ENCODE measurements around the gene PLCB3.
A peak's percentile ranks its signal among the peaks of the same experiment; 100 is the strongest.
"Not testable (repeated sequence)": the region's sequence is repeated elsewhere in the genome, so short reads cannot be mapped to it uniquely, and the experiment has no call there.

The PLCB3 gene

DNA sequence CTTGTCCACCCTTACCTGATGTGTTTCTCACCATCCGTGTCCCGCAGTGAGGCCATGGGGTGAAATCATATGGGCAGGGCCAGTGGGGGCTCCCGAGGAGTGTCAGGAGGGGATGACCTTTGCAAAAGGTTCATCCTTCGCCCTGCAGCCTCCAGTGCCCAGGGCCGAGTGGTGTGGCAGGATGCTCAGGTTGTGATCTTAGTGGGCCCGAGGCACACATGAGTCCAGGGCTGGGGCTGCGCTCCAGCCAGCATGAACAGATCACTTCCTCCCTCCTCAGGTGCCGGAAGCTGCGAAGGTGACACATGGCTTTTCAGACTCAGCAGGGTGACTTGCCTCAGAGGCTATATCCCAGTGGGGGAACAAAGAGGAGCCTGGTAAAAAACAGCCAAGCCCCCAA lies 13.3 kb upstream of the PLCB3 start:
- DNase-seq, result no peak

DNA sequence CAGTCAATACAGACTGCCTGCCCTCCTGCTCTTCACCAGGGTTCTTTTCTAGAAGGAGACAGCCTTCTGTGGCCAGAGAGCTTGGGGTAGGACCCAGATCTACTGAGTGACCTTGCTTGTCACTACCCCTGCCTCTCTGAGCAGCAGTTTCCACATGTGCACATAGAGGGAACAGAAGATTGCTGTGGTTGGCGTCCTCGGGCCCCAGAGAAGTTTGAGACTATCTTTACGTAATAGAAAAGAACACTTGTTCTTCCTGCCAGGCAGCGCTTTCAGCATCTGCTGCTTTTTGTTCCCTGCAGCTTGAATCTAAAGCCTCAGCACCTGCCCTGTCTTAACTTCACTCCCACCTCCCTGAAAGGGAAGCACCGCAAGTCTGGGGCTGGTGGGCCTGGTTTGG lies 12.3 kb upstream of the PLCB3 start:
- DNase-seq, result no peak

DNA sequence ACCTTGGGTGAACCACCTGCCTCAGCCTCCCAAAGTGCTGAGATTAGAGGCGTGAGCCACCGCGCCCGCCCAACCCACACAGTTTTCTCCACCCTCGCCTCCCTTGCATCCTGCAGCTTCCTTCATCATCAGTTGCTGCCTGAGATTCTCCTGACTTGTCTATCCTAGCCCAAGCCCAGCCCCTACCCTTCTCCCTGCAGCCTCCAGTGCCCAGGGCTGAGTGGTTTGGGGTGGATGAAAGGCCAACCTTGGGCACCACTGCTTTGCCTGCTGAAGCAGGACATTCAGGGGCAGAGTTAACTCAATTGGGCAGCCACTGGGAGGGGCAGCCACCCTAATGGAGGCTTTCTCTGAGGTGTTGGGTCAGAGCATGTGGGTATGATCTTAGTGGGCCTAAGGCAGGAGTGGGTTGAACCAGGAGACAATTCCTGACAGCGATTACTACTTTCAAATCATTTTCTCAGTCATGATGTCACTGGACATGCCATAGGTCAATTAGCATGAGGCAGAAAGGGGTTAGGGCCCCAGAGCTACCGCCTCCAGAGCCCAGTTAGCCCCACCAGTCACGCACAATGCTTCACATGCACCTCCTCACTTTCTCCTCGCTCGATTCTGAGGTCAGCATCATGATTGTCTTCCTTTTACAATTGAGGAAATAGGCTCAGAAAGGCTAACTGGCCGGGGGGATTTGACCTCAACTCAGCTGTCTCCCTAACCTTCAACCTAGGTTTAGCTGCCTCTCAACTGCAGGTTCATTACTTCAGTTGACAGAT lies 11.5 kb upstream of the PLCB3 start:
- DNase-seq, result no peak

DNA sequence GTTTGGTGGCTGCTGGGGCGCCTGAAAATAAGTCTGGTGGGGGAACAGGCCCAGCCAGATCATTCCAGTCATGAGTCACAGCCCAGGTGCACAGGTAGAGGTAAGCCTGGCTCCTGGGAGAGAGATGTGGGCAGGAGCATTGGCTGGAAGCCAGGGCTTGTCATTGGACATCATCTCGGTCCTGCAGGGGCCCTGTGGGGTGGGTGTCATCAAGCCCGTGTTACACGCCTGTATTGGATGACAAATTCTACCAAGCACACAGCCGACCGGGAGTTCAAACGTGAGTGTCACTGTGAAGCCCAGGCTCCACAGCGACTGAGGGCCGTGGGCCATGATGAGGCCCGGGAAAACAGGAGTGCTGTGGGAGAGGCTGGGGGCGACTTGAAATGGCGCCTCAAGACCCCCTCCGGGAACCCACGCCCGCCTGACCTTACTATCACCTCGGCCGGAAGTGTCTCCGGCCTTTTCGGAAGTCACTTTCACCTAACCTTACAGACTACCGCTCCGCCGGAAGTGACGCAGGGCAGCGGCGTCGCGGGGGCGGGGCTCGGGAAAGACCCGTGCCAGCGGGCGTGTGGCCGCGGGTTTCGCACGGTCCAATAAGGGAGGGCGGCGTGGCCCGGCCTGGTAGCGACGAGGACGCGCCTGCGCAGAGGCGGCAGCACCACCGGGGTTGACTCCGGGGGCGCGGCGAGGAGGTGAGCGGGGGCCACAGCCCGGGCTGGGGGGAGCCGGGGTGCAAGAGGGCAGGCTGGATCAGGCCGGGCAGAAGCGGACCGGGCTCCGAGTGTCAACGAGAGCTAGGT lies 10.7 kb upstream of the PLCB3 start, which contains the start of gene FKBP2:
Gene FKBP2, plus strand, starts transcription at position 661 of the 806 bp plus-strand sequence. CDS start 1,293 bp downstream, outside the sequence.
- DNase-seq, result peak; percentile 99

DNA sequence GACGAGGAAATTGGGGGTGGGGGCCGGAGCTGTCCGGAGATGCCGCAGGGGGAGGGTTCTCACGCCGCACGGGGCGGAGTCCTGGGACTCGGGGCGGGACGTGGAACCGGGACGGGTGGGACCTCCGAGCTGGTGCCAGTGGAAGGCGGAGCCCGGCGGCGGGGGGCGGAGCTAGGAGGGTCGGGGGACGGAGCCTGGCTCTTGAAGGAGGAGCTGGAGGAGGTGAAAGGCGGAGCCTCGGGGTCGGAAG lies 10.2 kb upstream of the PLCB3 start:
- peak; percentile 100 for DNase-seq

DNA sequence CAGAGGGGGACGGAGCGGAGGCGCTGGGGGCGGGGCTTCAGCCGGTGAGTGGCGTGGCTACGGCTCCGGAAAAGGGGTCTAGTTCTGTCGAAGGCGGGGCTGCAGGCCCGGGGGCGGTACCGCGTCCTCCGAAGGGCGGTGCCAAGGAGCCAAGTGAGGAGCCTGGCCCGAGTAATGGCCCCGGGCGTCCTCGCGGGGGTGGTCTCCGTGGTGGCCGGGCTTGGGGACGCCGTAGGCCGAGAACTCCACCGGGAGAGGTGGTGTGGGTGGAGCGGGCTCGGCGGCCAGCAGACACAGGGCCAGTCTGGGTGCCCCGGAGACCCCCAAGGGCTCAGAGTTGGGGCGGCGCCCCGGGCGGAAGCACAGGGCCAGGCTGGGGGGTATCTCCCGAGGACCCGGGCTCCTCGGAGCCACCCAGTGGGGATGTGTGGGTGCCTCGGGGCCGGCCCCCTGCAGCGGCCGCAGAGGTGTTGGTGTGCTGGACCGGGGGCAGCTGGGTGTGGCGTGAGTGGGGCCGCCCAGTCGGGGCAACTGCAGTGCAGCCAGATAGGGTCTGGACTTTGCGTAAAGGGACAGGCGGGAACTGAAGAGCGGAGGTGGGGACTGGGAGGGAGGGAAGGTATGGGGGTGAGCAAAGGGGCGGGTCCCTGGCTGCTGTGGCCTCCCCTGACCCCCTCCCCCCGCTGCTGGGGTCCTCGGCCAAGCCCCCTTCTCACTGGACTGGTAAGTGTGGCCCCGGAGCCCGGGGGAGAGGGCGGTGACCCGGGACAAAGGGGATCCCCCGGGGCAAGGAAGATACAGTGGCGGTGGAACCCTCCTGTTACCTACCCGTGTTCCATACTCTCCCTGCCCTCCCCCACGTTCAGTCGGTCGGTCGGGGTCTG lies 9.6 kb upstream of the PLCB3 start:
- DNase-seq, result peak; percentile 70

DNA sequence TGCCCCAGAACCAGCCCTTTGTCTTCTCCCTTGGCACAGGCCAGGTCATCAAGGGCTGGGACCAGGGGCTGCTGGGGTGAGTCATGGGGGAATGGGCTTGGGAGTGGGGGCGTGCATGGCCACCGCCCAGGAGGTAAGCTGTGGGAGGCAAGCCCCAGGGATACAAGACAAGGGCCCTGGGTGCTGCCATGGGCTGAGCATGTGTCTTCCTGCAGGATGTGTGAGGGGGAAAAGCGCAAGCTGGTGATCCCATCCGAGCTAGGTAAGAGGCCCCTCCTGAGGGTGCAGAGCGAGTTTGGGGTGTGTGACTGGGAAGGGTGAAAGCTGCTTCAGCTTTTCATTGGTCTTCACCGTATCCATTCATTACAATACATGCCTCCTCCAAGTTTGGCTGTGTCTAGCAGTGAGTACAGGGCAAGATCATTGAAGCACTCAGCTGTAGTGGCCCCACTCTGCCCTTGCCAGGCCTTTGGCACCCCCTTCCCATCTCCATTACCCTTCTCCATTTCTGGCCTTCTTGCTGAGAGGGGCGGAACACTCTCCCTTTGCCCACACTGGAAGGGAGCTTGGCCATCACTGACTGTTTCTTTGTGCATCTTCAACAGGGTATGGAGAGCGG lies 8.0 kb upstream of the PLCB3 start:
- DNase-seq, result no peak

DNA sequence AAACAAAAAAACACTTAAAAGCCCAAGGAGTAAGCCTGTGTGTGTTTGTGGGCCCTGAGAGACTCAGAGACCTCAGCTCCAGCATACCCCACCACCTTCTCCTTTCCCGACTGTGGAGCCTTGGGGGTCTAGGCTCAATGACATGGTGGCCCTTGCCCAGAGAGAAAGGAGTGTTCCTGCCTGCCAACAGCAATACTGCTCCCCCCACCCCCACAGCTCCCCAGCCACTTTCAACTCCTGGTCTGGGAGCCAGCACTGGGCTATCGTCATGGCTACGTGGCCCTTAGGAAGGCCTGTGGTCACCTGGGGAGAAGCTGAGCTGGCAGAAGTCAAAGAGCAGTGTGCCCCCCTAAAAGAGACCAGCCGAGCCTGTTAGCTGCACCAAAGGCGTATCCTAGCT lies 7.2 kb upstream of the PLCB3 start:
- DNase-seq, result no peak

DNA sequence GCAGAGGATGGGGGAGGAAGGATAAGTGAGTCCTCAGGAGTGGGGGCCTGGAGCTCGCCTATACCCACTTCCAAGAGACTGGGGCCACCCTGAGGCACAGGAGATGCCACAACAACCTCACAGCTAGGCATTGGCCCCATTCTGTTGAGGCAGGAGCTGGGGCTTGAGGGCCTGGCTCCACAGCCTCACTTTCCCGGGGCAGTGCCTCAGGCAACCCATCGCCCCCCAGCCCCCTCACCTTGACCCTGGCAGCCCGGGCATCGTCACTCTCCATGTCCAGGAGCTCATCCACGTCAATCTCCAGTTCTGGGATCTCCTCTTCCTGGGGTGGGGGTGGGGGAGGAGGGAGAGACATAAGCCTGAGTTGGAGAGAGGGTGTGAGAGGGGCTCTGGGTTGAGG lies 6.4 kb upstream of the PLCB3 start:
- no peak for DNase-seq

DNA sequence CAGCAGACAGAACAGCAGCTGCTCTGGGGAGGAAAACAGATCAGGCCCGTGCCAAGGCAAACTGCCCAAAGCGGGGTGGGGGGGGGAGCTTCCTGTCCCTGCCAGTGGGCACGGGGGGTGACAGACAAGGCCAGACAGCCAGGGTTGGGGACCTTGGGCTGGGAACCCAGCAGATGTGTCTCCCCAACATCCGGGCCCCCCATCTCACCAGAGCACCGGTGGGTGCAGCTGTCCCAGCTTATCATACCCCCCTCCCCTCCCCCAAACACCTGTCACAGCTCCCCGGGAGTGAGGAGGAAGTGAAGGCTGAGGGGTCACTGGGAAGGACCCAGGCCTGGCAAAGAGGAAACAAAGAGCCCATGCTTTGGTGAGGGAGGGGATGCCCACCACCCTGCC lies 5.9 kb upstream of the PLCB3 start:
- peak; percentile 85 for DNase-seq

DNA sequence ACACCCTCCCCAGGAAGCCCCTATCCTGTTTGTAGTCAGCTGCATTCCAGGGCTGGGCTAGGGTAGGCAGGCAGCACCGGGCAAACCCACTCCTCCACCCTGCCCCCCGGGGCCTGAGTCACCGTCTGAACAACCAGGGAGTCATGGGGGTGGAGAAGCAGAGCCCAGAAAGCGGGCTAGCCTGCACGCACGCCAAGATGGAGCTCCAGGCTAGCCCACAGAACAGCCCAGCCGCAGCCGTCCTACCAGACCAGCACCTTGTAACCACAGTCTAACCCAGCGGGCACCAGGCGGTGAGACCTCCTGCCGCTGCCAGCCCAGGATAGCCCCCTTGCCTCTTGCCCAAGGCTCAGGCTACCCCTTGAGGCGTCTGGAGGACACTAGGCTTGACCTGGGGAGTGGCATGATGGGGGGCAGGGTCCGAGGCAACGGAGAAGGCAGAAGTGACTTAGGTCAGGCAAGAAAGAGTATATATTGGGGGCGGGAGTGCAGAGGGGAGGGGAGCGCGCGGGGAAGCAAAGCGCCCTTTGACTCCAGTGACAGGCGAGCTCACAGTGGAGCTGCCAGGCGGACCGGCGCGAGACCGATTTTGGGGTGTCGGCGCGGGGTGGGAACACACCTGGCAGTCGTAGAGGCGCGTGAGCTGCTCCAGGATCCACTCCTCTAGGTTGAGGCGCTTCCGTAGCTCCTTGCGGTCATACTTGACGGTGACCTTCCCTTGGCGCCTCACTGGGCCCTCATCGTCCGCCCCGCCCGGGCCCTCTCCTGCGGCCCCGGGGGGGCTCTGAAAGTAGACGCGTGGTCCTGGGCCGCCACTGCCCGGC lies 5.3 kb upstream of the PLCB3 start:
- DNase-seq, result peak; percentile 81

DNA sequence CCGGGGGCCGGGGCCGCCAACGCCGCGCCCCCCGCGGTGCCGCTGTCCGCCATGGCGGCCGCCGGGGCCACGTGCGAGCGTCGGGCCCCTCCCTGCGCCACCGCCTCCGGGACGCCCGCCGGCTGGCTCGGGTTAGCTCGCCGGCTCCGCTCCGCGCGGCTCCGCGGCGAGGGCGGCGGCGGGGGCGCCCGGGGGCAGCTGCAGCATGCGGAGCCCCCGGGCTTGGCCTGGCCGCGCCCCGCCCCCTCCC lies 4.8 kb upstream of the PLCB3 start:
- DNase-seq, result not testable (repeated sequence)

DNA sequence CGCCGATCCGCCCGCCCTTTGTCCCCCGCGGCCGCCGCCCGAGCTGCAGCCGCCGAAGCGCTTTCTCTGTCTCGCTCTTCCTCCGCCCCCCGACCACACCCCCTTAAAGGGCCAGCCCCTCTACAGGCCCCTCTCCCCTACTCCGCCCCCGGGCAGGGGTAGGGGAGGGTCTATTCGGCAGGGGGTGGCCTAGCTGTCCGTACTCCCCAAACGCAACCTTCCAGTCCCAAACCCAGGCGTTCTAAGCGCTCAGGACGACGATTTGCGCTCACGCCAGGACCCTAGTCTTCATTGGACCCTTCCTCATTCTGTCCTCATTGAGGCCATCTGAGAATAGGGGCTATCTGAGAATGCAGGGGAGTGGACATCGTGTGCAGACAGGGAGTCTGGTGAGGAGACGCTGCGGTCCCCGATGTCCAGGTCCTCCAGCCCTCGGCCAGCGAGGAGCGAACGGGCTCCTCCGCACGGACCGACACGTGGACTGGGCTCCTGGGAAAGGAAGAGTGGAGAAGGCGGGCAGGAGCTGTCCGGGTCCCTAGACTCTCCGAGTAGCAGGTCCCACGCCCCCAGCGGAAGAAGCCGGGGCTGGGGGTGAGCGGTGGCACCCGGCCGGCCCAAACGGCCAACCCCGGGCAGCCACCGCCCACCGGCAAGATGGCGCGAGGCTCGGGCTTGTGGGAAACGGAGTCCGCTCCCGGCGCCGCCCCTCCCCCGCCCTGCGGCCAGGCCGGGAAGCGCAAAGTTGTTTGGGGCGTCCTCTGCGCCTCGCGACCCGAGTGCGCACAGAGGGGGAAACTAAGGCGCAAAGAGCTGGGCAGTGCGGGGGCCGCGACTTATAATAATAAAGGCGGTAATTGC lies 4.2 kb upstream of the PLCB3 start, which contains the start of gene PPP1R14B:
Gene PPP1R14B, minus strand, starts transcription at position 73 of the 858 bp plus-strand sequence. CDS start 270 bp downstream, outside the sequence.
- peak; percentile 93 for DNase-seq

DNA sequence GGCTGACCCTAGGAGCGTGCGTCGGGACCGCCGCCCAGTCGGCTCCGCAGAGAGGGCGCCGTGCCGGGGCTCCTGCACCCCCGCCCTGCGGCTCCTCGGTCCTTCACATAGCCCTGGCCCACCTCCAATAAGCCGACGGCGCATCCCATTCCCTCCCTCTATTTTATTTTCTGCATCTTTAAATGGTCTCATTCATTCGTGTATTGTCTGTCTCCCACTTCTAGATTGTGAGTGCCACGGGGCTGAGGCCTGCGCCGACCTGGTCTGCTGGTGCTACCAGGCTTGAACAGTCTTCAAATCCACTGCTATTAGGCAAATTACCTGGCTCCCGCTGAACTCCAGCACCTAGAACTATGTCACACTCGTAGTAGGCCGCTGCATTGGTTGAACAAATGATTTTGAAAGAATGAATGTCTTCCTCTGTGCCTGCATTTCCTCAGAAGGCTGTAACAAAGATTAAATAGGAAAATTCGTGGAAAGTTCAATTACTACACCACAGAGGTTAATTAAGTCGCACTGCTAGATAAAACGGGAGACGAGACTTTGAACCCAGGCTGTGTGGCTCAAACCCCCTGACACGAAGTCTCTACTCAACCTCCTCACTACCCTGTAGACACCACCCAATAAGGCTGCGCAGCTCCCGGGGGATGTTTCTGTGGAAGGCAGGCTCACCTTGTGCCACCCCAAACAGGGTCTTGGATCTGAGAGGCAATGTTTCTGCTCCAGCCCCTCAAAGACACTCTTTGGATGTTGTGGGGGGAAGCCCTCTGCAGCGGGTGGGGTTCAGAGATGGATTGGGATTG lies 3.4 kb upstream of the PLCB3 start:
- DNase-seq, result no peak

DNA sequence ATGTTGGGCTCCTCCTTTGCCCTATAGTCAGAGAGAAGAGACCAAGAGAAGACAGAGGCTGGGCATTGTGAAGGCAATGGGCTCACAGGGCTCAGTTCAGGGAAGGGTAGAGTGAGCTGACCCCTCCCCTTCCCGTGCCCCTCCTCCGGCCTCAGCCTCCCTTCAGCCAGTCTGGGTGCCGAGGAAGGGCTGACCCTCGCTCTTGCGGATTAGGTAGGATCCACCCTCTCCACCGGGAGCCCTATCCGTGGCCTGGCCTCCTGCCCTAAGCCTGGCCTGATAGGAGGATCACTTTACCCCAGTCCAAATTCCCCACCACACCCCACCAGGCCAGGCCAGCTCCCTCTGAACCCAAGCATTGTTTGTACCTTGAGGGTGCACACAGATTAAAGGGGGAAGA lies 2.8 kb upstream of the PLCB3 start:
- DNase-seq, result no peak

DNA sequence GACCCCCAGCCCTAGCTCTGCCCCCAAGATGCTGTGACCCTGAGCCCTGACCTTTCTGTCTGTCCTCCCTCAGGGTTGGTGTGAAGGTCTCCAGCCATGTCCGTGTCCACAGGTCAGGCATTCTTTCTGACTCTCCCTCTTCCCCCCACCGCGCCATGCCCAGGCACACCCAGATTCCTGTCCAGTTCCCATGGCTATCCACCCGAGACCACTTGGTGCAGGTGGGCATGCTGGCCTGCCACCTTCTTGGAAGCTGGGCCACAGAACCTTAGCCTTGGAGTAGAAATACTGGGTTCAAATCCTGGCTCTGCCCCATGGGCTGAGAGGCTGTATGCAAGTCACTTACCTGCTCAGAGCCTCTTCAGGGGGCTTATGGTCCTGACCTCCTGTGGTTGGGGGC lies 2.3 kb upstream of the PLCB3 start:
- no peak for DNase-seq

DNA sequence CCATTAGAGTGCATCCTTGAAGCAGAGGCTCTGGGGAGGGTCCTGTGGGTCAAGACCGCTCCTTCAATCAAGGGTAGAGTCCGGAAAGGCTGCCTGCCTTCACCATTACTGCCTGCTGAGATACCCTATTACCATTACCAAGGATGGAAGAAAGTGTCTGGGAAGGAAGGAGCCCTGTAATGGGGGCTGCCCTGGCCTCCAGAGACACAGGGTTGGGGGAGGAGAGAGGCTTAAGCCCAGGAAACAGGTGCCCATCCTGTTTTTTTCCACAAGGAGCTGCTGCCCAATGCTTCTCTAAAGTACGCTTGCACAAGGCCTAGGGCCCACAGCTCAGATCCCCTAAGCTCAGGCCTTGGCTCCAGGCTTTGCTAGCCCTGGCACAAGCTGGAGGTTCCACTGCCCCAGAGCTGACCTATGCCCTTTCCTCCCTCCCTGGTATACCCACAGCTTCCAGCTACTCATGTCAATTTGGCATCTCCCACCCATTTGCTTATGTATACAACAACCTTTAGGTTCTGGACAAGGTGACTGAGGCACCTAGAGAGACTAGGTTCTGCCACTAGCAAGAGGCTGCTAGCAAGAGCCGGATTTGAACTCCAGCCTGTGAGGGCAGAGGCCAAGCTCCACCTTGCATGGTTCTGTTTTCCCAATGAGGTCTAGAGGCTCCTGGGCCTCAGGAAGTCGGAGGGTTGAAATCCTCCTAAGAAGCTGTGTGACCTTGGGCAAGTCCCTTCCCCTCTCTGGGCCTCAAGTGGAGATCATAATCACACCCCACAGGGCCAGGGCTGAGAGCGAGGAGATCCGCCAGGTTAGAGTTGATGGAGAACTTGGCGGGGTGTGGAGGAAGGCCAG lies 1.5 kb upstream of the PLCB3 start:
- no peak for DNase-seq

DNA sequence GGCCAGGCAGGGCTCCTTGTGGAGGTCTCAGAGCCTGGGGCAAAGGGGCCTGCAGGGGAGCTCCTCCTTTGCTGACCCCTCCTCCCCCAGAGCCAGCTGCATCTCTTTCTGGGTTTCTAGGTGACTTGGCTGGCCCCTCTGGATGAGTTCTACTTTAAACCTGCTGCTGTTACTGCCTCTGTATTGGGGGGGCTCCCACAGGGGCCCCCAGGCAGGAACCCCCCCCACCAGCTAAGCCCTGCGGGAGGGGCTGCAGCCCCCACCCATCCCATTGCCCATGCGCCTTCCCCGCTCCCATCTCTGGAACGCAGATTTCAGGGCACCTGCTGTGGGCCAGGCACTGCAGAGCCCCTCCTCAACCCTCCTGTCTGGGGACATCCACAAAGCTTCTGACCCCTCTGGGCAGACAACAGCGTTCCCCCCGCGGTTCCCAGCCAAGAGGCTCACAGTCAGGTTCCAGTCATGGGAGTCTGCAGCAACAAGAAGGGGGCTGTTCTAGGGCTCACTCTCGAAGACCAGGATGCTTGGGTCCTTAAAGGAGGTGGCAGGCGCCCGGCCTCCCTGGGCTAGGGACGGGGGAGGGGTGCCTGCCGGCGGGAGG lies 815 bp upstream of the PLCB3 start:
- DNase-seq, result no peak

DNA sequence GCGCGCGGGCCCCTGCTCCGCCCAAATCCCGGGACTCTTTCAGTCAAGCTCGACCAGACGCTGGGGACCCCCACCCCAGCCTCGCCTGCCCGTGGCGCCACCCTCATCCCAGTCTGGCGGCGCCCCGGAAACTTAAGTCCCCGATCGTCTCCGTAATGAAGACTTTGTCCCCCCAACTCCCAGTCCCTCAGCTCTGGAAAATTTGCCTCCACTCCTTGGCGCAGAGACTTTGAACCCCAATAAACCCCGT lies 348 bp downstream of the PLCB3 start:
- no peak for DNase-seq

Data from femur (tissue), 1 donor.